GM10248 (cell line): ENCODE measurements around the gene RNGTT.
"Not testable (repeated sequence)": the region's sequence is repeated elsewhere in the genome, so short reads cannot be mapped to it uniquely, and the experiment has no call there.

Experiments used
- CTCF ChIA-PET: fragments of 300-600 bp; sonication (Branson Sonifier 250); formaldehyde crosslinking; extraction: SDS; loops from one replicate; lab custom pipeline; 2021; ENCODE audit warnings: antibody characterized with exemption; lab: Yijun Ruan, JAX
- POLR2A ChIA-PET: fragments of 350-650 bp; sonication (Branson Sonifier 250); formaldehyde crosslinking; extraction: SDS; loops from one replicate; lab custom pipeline; 2020; ENCODE audit warnings: antibody characterized with exemption; lab: Yijun Ruan, JAX
- DNase-seq: peaks from one replicate; pipeline ENCODE4 v3.0.0; 2012; ENCODE audit errors: extremely low spot score
- TF ChIP-seq, protein P1 (sequence below): IDR thresholded peaks from 2 replicates; pipeline ENCODE4 v1.5.1; 2012; ENCODE audit warnings: mild to moderate bottlenecking, low read depth; ENCODE audit errors: extremely low read depth, missing control alignments, control extremely low read depth

RNGTT gene

GRCh38 chr6:88975369-88975768 is 12.0 kb upstream of the RNGTT start:
- CTCF ChIA-PET: interaction anchor here (1.2 to 2.6 kb wide), 2 partner anchors 8 to 12 kb away, joined by 3 to 17 read pairs; no protein-coding TSS in a partner anchor
- POLR2A ChIA-PET: no interaction called here
- TF ChIP-seq, protein P1, sequence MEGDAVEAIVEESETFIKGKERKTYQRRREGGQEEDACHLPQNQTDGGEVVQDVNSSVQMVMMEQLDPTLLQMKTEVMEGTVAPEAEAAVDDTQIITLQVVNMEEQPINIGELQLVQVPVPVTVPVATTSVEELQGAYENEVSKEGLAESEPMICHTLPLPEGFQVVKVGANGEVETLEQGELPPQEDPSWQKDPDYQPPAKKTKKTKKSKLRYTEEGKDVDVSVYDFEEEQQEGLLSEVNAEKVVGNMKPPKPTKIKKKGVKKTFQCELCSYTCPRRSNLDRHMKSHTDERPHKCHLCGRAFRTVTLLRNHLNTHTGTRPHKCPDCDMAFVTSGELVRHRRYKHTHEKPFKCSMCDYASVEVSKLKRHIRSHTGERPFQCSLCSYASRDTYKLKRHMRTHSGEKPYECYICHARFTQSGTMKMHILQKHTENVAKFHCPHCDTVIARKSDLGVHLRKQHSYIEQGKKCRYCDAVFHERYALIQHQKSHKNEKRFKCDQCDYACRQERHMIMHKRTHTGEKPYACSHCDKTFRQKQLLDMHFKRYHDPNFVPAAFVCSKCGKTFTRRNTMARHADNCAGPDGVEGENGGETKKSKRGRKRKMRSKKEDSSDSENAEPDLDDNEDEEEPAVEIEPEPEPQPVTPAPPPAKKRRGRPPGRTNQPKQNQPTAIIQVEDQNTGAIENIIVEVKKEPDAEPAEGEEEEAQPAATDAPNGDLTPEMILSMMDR: no peak
- DNase-seq: no peak

GRCh38 chr6:88972504-88973423 is 9.3 kb upstream of the RNGTT start:
- POLR2A ChIA-PET: interaction anchor here (0.6 kb wide), 1 partner anchor 9 kb away, joined by 4 read pairs; the partner anchor contains the start of gene RNGTT
- DNase-seq: no peak
- CTCF ChIA-PET: interaction anchor here (0.7 to 2.9 kb wide), 3 partner anchors 10 to 15 kb away, joined by 3 to 17 read pairs (median 14); no protein-coding TSS in a partner anchor
- TF ChIP-seq, protein P1: no peak

DNA sequence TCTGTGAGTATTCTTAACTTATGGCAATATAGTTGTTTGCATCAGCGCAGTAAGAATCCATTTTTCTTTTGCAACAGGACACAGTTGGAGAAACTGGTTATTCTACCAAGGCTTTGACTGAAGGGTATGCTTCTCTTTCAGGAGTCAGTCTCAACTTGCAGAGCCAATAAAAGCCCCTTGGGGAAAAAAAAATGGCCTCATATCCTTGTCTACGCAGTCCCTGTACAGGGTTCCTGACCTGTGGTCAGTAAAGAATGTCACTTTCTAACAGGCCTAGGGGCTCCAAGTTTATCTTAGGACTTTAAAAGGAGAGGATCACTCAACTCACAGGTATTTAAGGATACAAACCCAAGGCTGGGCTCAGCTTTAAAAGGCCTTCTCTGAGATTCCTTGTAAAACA is 6.9 kb upstream of the RNGTT start:
- TF ChIP-seq, protein P1: no peak
- no peak for DNase-seq
- ChIA-PET CTCF (interaction anchor here (2.9 kb wide), 1 partner anchor 14 kb away, joined by 14 read pairs; no protein-coding TSS in a partner anchor), POLR2A (no interaction called here)

GRCh38 chr6:88969255-88969654 is 5.8 kb upstream of the RNGTT start:
- CTCF ChIA-PET, DNase-seq, POLR2A ChIA-PET: not testable (repeated sequence)

GRCh38 chr6:88967891-88968290 is 4.5 kb upstream of the RNGTT start:
- TF ChIP-seq, protein P1: no peak
- DNase-seq: no peak
- ChIA-PET CTCF (no interaction called here), POLR2A (no interaction called here)

- POLR2A ChIA-PET: no interaction called here
These were observed 2.3 kb upstream of the RNGTT start for GRCh38 chr6:88965691-88966090.

More at GRCh38 chr6:88965691-88966090, 2.3 kb upstream of the RNGTT start:
- TF ChIP-seq, protein P1: no peak
- CTCF ChIA-PET: no interaction called here
- no peak for DNase-seq
